Endothelial cell of umbilical vein (primary cell): Measurements from ENCODE around the gene FOS. TPM values are rescaled to one million over a fixed set of nuclear protein-coding genes. Genes with fewer than 3 reads are reported as not detected.

Experiments used
- BruUV-seq: library from RNA; stranded (reverse); fragments of 400-500 nt; replicated peaks from 2 replicates; lab custom pipeline; 2021; lab: Mats Ljungman, UMichigan
- CTCF ChIA-PET: fragments of 300-600, 350-600 bp; sonication (Branson Sonifier 250); formaldehyde crosslinking; loops from one replicate; lab custom pipeline; 2021; ENCODE audit warnings: antibody characterized with exemption, inconsistent platforms; lab: Charles Lee
- POLR2A ChIA-PET: fragments of 300-600, 350-600 bp; sonication (Branson Sonifier 250); formaldehyde crosslinking; loops from one replicate; lab custom pipeline; 2021; ENCODE audit warnings: antibody characterized with exemption, inconsistent platforms; lab: Charles Lee
- DNase-seq: peaks from one replicate; pipeline ENCODE4 v3.0.0-alpha.2; 2011; ENCODE audit warnings: low read depth, low spot score
- FAIRE-seq: peaks from 2 replicates; lab custom pipeline; 2011; peaks lifted over from hg19 to GRCh38; lab: Jason Lieb, UNC
- H2AFZ ChIP-seq: 2 replicates; pipeline ENCODE4 v1.6.0; 2012; ENCODE audit warnings: low read depth, low read length, control low read depth, inconsistent platforms
- H3K27ac ChIP-seq: 2 replicates; pipeline ENCODE4 v1.5.1; 2011; ENCODE audit warnings: low read depth, mild to moderate bottlenecking, control low read depth, low read length, moderate library complexity; ENCODE audit not compliant: insufficient read depth
- H3K27me3 ChIP-seq, 2 experiments: 2 replicates each; pipeline versions ENCODE4 v1.6.0 to v1.6.1; 2011; ENCODE audit warnings: low read length in 2 of 2, mixed read lengths in 1 of 2; ENCODE audit not compliant: control insufficient read depth in 2 of 2, insufficient read depth in 2 of 2
- H3K36me3 ChIP-seq, 2 experiments: 2 replicates in 1 of 2; 3 replicates in 1 of 2; pipeline ENCODE4 v1.5.1; 2011; ENCODE audit warnings: low read length in 2 of 2, mild to moderate bottlenecking in 1 of 2, moderate library complexity in 1 of 2; ENCODE audit not compliant: control insufficient read depth in 2 of 2, insufficient read depth in 2 of 2; ENCODE audit errors: extremely low read depth in 1 of 2
- H3K4me1 ChIP-seq: 3 replicates; pipeline ENCODE4 v1.5.1; 2011; ENCODE audit warnings: mild to moderate bottlenecking, low read length; ENCODE audit not compliant: control insufficient read depth, insufficient read depth; ENCODE audit errors: extremely low read depth
- H3K4me2 ChIP-seq: 2 replicates; pipeline ENCODE4 v1.6.1; 2011; ENCODE audit warnings: low read length, control low read depth, mixed read lengths; ENCODE audit not compliant: insufficient read depth
- H3K4me3 ChIP-seq, 3 experiments: fragments of 200-600 bp in 1 of 3; sonication (generic), shearing (Covaris generic) in 1 of 3; replicated peaks in 1 of 3; 2 replicates each; pipeline ENCODE4 v1.5.1; 2011 to 2016; ENCODE audit warnings: control low read depth in 3 of 3, low read length in 3 of 3, mild to moderate bottlenecking in 2 of 3, inconsistent platforms in 1 of 3, low read depth in 1 of 3, moderate library complexity in 1 of 3; ENCODE audit not compliant: insufficient read depth in 1 of 3
- H3K79me2 ChIP-seq: 2 replicates; pipeline ENCODE4 v1.6.0; 2012; ENCODE audit warnings: low read length, inconsistent platforms; ENCODE audit not compliant: control insufficient read depth, insufficient read depth
- H3K9ac ChIP-seq: replicated peaks from 2 replicates; pipeline ENCODE3; 2011; ENCODE audit warnings: low read length, control low read depth; ENCODE audit not compliant: insufficient read depth; ENCODE audit errors: extremely low read depth
- H3K9me1 ChIP-seq: replicated peaks from 3 replicates; pipeline ENCODE4 v1.6.0; 2011; ENCODE audit warnings: mild to moderate bottlenecking, low read length; ENCODE audit not compliant: control insufficient read depth, insufficient read depth; ENCODE audit errors: extremely low read depth
- H3K9me3 ChIP-seq: replicated peaks from 2 replicates; pipeline ENCODE4 v1.5.1; 2012; ENCODE audit warnings: low read length, inconsistent platforms; ENCODE audit not compliant: control insufficient read depth, insufficient read depth
- H4K20me1 ChIP-seq: replicated peaks from 2 replicates; pipeline ENCODE3; 2011; ENCODE audit warnings: mild to moderate bottlenecking, low read length; ENCODE audit not compliant: control insufficient read depth, insufficient read depth; ENCODE audit errors: extremely low read depth
- EZH2 ChIP-seq: IDR thresholded peaks from 2 replicates; pipeline ENCODE4 v1.6.1; 2012; ENCODE audit warnings: borderline replicate concordance, low read depth, mild to moderate bottlenecking, moderate library complexity, low read length, inconsistent platforms; ENCODE audit not compliant: severe bottlenecking
- MYC ChIP-seq: IDR thresholded peaks from one replicate; pipeline ENCODE4 v1.6.1; 2011; ENCODE audit warnings: mild to moderate bottlenecking, low read depth, low read length
- POLR2A ChIP-seq: IDR thresholded peaks from 2 replicates; pipeline ENCODE4 v1.6.1; 2012; ENCODE audit warnings: low read depth, mild to moderate bottlenecking, control low read depth, low read length
- POLR2AphosphoS5 ChIP-seq: IDR thresholded peaks from 2 replicates; pipeline ENCODE4 v1.6.1; 2012; ENCODE audit warnings: low read depth, mild to moderate bottlenecking, control low read depth, low read length, moderate library complexity; ENCODE audit not compliant: insufficient read depth
- dilution Hi-C: fragments of 300-500 bp; cut with MboI; formaldehyde crosslinking; loops from one replicate; pipeline ENCODE4 v1.15.0; 2019; ENCODE audit warnings: low sequenced_read_pairs; ENCODE audit not compliant: extremely low pct_ligation_motif_present
- intact Hi-C: fragments of 100-400 bp; cut with micrococcal nuclease; formaldehyde crosslinking; loops from one replicate; pipeline ENCODE4 v1.10.0; 2022
- polyA plus RNA-seq, 4 experiments: library from polyadenylated mRNA; depleted of rRNA in 3 of 4; stranded (reverse) in 3 of 4; unstranded in 1 of 4; fragments of >200 nt; gene quantifications; 2 replicates each; pipeline versions ENCODE4 v1.2.1 to v1.2.3, GENCODE V29; 2011 to 2012; ENCODE audit warnings: missing spikeins in 1 of 4
- total RNA-seq: library from RNA; stranded (reverse); gene quantifications from 2 replicates; pipeline ENCODE4 v1.2.3, GENCODE V29; 2021
- TF ChIP-seq, protein P1 (sequence below), 2 donors: IDR thresholded peaks; 1 replicate in 1 of 2; 2 replicates in 1 of 2; pipeline ENCODE4 v1.5.1; 2011; ENCODE audit warnings: low read length in 2 of 2, mild to moderate bottlenecking in 2 of 2, moderate library complexity in 2 of 2, control low read depth in 1 of 2, inconsistent platforms in 1 of 2, low read depth in 1 of 2; ENCODE audit not compliant: insufficient read depth in 1 of 2; ENCODE audit errors: extremely low read depth in 1 of 2

The FOS gene
- total and polyA plus RNA-seq, 2 donors (not counting 3 experiments of a cell fraction or from before 2014, with no cell fraction given) = 9.2 to 41.6 TPM

DNA sequence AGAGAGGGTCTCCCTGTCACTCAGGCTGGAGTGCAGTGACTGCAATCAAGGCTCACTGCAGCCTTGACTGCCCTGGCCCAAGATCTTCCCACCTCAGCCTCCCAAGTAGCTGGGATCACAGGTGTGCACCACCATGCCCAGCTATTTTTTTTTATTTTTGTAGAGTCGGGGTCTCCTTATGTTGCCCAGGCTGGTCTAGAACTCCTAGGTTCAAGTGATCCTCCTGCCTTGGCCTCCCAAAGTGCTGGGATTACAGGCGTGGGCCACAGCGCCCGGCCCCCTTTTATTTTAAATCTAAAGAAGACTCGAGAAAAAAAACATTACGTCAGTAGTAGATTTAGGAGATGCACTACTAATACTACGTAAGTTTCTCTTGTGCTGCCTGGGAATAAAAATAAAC lies 14.3 kb downstream of the FOS start:
- ChIA-PET CTCF (interaction anchor here (1.0 to 6.3 kb wide), 5 partner anchors 10 to 432 kb away, joined by 3 to 77 read pairs (median 9); partner anchors contain the start of gene NEK9), POLR2A (no interaction called here)
- DNase-seq (no peak), FAIRE-seq (no peak)
- Histone ChIP-seq H3K4me1 (peaks cover 16% of the 10 kb centered on the region), H3K4me2 (no peak overlapping the region), H3K9me3 (no peaks in the 10 kb centered on the region), H3K4me3 (no peak overlapping the region), H3K9me1 (no peaks in the 10 kb centered on the region), H3K9ac (no peak overlapping the region), H4K20me1 (no peaks in the 10 kb centered on the region), H2AFZ (no peak overlapping the region), H3K79me2 (no peaks in the 10 kb centered on the region), H3K27ac (no peak overlapping the region), H3K27me3 (peaks cover under 1 to 10% of the 10 kb centered on the region in 2 experiments), H3K36me3 (no peaks in the 10 kb centered on the region)
- intact Hi-C loops (no loop called here), dilution Hi-C loops (loop anchor here (25.0 kb wide), 1 partner anchor 156 kb away; the partner anchor contains the start of gene NEK9)
- no TSS peak for BruUV-seq
- TF ChIP-seq, protein P1, sequence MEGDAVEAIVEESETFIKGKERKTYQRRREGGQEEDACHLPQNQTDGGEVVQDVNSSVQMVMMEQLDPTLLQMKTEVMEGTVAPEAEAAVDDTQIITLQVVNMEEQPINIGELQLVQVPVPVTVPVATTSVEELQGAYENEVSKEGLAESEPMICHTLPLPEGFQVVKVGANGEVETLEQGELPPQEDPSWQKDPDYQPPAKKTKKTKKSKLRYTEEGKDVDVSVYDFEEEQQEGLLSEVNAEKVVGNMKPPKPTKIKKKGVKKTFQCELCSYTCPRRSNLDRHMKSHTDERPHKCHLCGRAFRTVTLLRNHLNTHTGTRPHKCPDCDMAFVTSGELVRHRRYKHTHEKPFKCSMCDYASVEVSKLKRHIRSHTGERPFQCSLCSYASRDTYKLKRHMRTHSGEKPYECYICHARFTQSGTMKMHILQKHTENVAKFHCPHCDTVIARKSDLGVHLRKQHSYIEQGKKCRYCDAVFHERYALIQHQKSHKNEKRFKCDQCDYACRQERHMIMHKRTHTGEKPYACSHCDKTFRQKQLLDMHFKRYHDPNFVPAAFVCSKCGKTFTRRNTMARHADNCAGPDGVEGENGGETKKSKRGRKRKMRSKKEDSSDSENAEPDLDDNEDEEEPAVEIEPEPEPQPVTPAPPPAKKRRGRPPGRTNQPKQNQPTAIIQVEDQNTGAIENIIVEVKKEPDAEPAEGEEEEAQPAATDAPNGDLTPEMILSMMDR (IDR thresholded peaks at IDR 0.05; ENCODE audit: extremely low read depth in 1 of 2, insufficient read depth in 1 of 2, low read depth in 1 of 2, low read length in 2 of 2) = no peak
- no peak for TF ChIP-seq MYC

DNA sequence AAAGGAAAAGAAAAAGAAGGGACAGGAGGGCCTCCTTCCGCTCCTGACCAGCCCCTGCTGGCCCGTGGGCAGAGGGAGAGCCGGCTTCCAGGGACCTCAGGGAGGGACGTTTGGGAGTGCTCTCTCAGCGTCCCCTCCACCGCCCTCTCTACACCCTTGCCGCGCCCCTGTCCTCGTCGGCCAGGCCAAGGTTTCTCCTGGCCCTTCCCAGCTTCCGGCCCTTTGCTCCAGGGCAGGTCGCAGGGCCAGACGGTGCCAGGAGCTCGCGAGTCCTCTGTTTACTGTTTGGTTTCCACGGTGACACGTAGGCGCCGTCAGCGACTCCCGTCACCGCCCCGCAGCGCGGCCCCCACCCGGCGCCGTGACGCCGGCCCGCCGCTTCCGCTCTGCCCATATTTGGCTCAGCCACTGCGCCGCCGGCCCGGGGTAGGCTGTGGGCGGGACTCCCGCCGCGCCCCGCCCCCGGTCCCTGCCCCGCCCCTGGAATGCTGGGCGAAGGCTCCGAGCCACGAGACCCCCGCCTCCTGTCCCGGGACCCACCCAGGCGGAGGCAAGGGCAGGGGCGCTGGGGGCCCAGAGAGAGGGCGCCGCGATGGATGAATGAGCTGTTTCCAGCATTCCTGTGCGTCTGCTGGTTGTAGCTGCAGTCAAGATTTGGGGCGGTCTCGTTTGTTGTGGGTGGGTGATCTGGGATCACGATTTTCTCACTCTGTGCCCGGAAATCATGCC lies 15.5 kb downstream of the FOS start:
- TF ChIP-seq, protein P1 (IDR thresholded peaks at IDR 0.05; ENCODE audit: extremely low read depth in 1 of 2, insufficient read depth in 1 of 2, low read depth in 1 of 2, low read length in 2 of 2) = no peak
- TF ChIP-seq EZH2 = no peak
- no peak for TF ChIP-seq MYC
- TF ChIP-seq POLR2AphosphoS5 = peak; percentile 17
- no peak for TF ChIP-seq POLR2A
- H3K9me3 ChIP-seq = no peaks in the 10 kb centered on the region
- intact Hi-C loops (loop anchor here (1.0 to 2.0 kb wide), 6 partner anchors 16 to 807 kb away; partner anchors contain the start of genes FOS and TMED10), dilution Hi-C loops (loop anchor here (25.0 kb wide), 1 partner anchor 157 kb away; the partner anchor contains the start of gene NEK9)
- peaks cover 0 to 10% of the 10 kb centered on the region in 2 experiments for H3K27me3 ChIP-seq
- peak overlapping the region; percentile 34 to 78 (median 55) for H3K4me3 ChIP-seq
- H3K79me2 ChIP-seq = no peaks in the 10 kb centered on the region
- DNase-seq = peak; percentile 96
- ChIA-PET POLR2A (interaction anchor here (0.7 to 1.3 kb wide), 4 partner anchors 13 to 168 kb away, joined by 3 to 10 read pairs (median 4); partner anchors contain the start of genes FOS and NEK9), CTCF (interaction anchor here (0.7 to 10.1 kb wide), 10 partner anchors 11 to 433 kb away, joined by 3 to 175 read pairs (median 7); partner anchors contain the start of gene NEK9)
- H3K4me1 ChIP-seq = peaks cover 16% of the 10 kb centered on the region
- peak; percentile 78 for FAIRE-seq
- no TSS peak for BruUV-seq
- peak overlapping the region; percentile 88 for H3K27ac ChIP-seq
- H2AFZ ChIP-seq = peak overlapping the region; percentile 88
- no peaks in the 10 kb centered on the region for H3K36me3 ChIP-seq
- H3K4me2 ChIP-seq = peak overlapping the region; percentile 71
- no peaks in the 10 kb centered on the region for H4K20me1 ChIP-seq
- no peaks in the 10 kb centered on the region for H3K9me1 ChIP-seq
- H3K9ac ChIP-seq = peak overlapping the region; percentile 93
